ENCODE data around the gene SRPK1. TPM values are rescaled to one million over a fixed set of nuclear protein-coding genes. Genes with fewer than 3 reads are reported as not detected.

The SRPK1 gene
- total and polyA plus RNA-seq, 2 of the 13 experiments (the other 11 are each of a cell fraction or from before 2014, with no cell fraction given): 56.4 to 142 TPM

- Histone ChIP-seq H3K4me3 (replicated peaks in 1 of 3; ENCODE audit: insufficient read depth in 1 of 3, low read depth in 2 of 3, low read length in 3 of 3) (no peak overlapping the region), H4K20me1 (ENCODE audit: insufficient read depth, low read length) (no peaks in the 10 kb centered on the region), H2AFZ (ENCODE audit: low read length) (no peak overlapping the region), H3K27me3 (ENCODE audit: control insufficient read depth in 1 of 2, insufficient read depth in 2 of 2, low read length in 2 of 2) (0 out of 5 replicates have a peak, but pooled peaks cover 0 to 15% of the 10 kb centered on the region in 2 experiments), H3K9me3 (ENCODE audit: low read length) (no peaks in the 10 kb centered on the region), H3K4me2 (ENCODE audit: low read depth, low read length) (no peak overlapping the region), H3K79me2 (ENCODE audit: insufficient read depth, low read length) (no peaks in the 10 kb centered on the region), H3K4me1 (ENCODE audit: insufficient read depth, low read length) (peaks cover 18% of the 10 kb centered on the region), H3K36me3 (replicated peaks in 1 of 2; ENCODE audit: control insufficient read depth in 1 of 2, insufficient read depth in 2 of 2, low read length in 2 of 2) (no peaks in the 10 kb centered on the region), H3K27ac (ENCODE audit: extremely low read length, insufficient read depth, low read length) (no peak overlapping the region), H3K9ac (ENCODE audit: insufficient read depth, low read depth, low read length) (no peak overlapping the region)
- intact Hi-C loops (cut with micrococcal nuclease; ENCODE audit: unreplicated experiment): no loop called here
- TF ChIP-seq MAX (IDR thresholded peaks at IDR 0.05) (0 out of 2 replicates have a peak, but pooled peaks have one; percentile 3), ZNF530 (CRISPR knock-in tag; IDR thresholded peaks at IDR 0.05; ENCODE audit: low read depth) (no peak)
- POLR2A ChIA-PET: interaction anchor here (0.5 kb wide), 1 partner anchor 272 kb away, joined by 3 read pairs; no protein-coding TSS in a partner anchor
- CTCF ChIA-PET (ENCODE audit: low intra/inter-chr PET ratio, low total read pairs): no interaction called here
- in situ Hi-C loops (cut with HindIII; ENCODE audit: extremely low pct_ligation_motif_present, low pct_unique_long_range_greater_than_20kb): no loop called here
- DNase-seq (ENCODE audit: low spot score) (no peak), ATAC-seq (no peak), FAIRE-seq (no peak)
- no TSS peak for BruUV-seq (replicated peaks)
- 68% methylated on average over 25 of the region's 25 CpGs for WGBS (ENCODE audit: low lambda C conversion rate)
Measured at GRCh38 chr6:35786810-35787209, 134.1 kb downstream of the SRPK1 start.

GRCh38 chr6:35786272-35786671 lies 134.6 kb downstream of the SRPK1 start:
- CTCF ChIA-PET (ENCODE audit: low intra/inter-chr PET ratio, low total read pairs): no interaction called here

More at GRCh38 chr6:35786272-35786671, 134.6 kb downstream of the SRPK1 start:
- Histone ChIP-seq H3K4me1 (ENCODE audit: insufficient read depth, low read length) (peaks cover 18% of the 10 kb centered on the region), H3K27ac (ENCODE audit: extremely low read length, insufficient read depth, low read length) (no peak overlapping the region), H3K9me3 (ENCODE audit: low read length) (no peaks in the 10 kb centered on the region), H2AFZ (ENCODE audit: low read length) (no peak overlapping the region), H4K20me1 (ENCODE audit: insufficient read depth, low read length) (no peaks in the 10 kb centered on the region), H3K4me2 (ENCODE audit: low read depth, low read length) (no peak overlapping the region), H3K4me3 (replicated peaks in 1 of 3; ENCODE audit: insufficient read depth in 1 of 3, low read depth in 2 of 3, low read length in 3 of 3) (no peak overlapping the region), H3K9ac (ENCODE audit: insufficient read depth, low read depth, low read length) (no peak overlapping the region), H3K27me3 (ENCODE audit: control insufficient read depth in 1 of 2, insufficient read depth in 2 of 2, low read length in 2 of 2) (peaks cover 0 to 16% of the 10 kb centered on the region in 2 experiments; a peak in 1 of 5 replicates), H3K36me3 (replicated peaks in 1 of 2; ENCODE audit: control insufficient read depth in 1 of 2, insufficient read depth in 2 of 2, low read length in 2 of 2) (no peaks in the 10 kb centered on the region), H3K79me2 (ENCODE audit: insufficient read depth, low read length) (no peaks in the 10 kb centered on the region)
- in situ Hi-C loops (cut with HindIII; ENCODE audit: extremely low pct_ligation_motif_present, low pct_unique_long_range_greater_than_20kb) (no loop called here), intact Hi-C loops (cut with micrococcal nuclease; ENCODE audit: unreplicated experiment) (no loop called here)
- WGBS (ENCODE audit: low lambda C conversion rate): 0% methylated on average over 2 of the region's 2 CpGs
- TF ChIP-seq ZKSCAN1 (IDR thresholded peaks at IDR 0.05; ENCODE audit: low read length) (0 out of 2 replicates have a peak, but pooled peaks have one; percentile 52), BCL6 (CRISPR knock-in tag; IDR thresholded peaks at IDR 0.05) (no peak)
- BruUV-seq (replicated peaks): no TSS peak
- POLR2A ChIA-PET: interaction anchor here (0.5 kb wide), 1 partner anchor 272 kb away, joined by 3 read pairs; no protein-coding TSS in a partner anchor
- DNase-seq (ENCODE audit: low spot score) (no peak), ATAC-seq (no peak), FAIRE-seq (no peak)

Data from HepG2 (cell line).